NCI-H1092 (cell line): Measurements from ENCODE around the gene TUBB4A.
"Not testable (repeated sequence)": the region's sequence is repeated elsewhere in the genome, so short reads cannot be mapped to it uniquely, and the experiment has no call there.

Source experiments
- DNase-seq: peaks from one replicate; lab custom pipeline; 2025; lab: John Stamatoyannopoulos, UW

Gene TUBB4A

DNA sequence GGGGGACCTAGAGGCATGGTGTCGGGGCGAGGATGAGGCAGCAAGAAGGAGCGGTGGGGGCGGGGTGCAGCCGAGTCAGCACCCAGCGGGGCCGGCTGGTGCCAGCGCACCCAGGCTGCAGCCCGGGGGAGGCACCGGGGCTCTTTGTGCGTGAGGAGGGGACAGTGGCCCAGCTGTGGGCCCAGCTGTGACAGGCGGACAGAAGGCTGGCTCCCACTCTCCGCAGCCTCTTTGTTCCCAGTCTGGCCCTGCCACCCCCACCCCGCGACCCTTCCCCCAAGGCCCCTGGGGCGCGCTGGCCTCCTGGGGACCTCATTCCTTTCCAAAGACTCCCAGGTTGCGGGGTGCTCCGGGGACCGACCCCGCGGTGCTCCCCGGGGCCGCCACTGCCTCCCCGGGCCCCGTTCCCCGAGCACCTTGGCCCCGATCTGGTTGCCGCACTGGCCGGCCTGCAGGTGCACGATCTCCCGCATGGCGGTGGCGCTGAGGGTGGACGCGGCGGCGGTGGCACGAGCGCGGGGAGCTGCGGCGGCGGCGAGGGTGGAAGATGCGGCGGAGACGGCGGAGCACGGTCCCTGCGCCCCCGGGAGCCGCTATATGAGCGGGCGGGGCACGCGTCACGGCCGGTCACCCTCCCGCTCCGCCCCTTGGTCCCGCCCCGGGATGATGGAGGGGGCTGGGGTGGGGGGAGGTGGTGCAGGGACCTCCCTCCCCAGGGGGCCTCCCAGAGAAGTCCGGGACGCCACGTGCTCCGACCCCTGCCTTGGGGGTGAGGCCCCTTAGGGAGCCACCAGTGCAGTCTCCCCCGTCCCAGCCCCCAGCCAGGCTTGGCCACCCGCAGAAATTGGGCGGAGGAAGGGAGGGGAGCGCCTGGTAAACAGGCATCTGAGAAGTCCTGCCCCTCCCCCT, at the start of gene TUBB4A:
Gene TUBB4A (minus strand): TSS at position 570 of the 909 bp plus-strand sequence. CDS start 97 bp downstream, at position 473.
- DNase-seq: no peak

DNA sequence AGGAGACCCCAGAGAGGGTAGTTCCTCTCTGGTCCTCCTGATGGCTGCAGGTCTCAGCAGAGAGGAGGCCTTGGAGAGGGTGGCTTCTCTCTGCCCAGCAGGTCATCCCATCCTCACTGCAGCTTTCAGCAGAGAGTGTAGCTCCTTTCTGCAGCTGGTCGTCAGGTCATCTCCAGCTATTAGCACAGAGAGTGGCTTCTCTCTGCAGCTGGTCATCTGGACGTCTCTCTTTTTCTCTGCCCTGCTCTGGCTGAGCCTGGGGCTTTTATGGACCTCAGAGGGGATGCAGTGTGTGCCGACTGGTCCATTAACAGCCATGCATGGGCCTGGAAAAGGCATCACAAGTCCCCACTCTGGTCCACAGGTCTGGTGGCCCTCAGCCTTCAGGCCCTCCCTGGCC, 49.0 kb upstream of the TUBB4A start:
- no peak for DNase-seq

DNA sequence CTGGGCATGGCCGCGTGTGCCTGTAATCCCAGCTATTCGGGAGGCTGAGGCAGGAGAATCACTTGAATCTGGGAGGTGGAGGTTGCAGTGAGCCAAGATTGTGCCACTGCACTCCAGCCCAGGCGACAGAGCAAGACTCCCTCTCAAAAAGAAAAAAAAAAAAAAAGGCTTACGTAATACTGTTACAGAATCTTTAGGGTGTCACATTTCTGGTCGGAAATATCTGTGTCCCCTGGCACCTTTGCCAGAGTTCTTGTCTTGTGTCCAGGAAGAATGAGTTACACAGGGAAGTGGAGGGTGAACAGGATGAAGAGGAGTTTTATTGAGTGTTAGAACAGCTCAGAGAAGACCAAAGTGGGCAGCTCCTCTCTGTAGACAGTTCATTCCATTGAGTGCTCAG, 48.6 kb upstream of the TUBB4A start:
- not testable (repeated sequence) for DNase-seq

DNA sequence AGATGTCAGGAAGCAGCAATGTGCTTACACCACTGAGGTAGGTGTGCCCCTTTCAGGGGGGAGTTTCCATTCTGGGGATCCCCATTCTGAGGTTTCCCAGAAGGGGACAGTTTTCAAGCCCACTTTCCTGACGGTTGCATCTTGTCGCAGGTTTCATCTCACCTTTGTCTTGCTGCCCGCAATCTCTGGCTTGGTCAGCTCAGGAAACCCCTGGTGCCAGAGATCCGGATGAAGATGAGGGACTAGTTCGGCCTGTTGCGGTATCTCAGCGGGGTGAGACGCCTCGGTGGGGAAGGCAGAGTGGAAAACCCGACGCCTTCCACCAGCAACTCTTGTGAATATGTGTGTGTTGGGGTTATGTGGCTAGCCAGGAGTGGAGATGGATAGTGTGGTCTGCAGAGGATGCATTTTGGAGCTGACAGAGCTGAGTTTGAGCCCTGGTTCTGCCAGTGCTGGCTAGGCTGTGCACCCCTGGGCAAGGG, 41.8 kb upstream of the TUBB4A start:
- no peak for DNase-seq

DNA sequence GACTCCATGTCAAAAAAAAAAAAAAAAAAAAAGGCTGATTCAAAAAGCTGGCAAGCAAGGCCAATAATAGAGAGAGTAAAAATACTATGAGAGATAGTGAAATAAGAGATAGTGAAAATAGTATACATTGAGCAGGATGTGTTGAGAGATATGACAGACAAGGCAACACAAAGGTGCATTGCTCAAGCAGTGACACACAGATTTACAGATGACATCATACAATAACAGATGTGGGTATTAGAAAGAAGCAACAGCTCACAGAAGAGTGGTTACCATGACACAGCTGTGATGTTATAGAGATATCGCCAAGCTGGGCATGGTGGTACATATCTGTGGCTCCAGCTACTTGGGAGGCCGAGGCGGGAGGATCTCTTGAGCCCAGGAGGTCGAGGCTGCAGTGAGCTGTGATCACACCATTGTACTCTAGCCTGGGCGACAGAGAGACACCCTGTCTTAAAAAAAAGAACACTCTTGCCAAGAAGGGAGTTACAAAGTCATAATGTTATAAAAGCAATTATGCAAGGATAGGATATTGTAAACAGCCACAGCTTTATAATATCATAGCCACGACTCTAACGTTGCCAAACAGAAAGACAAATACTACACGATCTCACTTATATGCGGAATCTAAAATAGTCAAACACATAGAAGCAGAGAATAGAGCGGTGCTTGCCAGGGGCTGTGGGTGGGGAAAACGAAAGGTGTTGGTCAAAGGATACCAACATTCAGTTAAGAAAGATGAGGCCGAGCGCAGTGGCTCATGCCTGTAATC, 39.0 kb upstream of the TUBB4A start:
- DNase-seq: no peak

DNA sequence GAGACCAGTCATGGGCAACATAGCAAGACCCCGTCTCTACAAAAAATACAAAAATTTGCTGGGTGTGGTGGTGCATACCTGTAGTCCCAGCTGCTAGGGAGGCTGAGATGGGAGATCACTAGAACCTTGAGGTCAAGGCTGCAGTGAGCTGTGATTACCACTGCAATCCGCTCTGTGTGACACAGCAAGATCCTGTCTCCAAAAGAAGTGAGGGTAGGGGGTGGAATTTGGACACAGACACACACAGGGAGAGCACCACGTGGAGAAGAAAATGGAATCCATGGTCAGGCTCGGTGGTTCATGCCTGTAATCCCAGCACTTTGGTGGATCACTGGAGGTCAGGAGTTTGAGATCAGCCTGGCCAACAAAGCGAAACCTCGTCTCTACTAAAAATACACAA, 37.4 kb upstream of the TUBB4A start:
- no peak for DNase-seq

DNA sequence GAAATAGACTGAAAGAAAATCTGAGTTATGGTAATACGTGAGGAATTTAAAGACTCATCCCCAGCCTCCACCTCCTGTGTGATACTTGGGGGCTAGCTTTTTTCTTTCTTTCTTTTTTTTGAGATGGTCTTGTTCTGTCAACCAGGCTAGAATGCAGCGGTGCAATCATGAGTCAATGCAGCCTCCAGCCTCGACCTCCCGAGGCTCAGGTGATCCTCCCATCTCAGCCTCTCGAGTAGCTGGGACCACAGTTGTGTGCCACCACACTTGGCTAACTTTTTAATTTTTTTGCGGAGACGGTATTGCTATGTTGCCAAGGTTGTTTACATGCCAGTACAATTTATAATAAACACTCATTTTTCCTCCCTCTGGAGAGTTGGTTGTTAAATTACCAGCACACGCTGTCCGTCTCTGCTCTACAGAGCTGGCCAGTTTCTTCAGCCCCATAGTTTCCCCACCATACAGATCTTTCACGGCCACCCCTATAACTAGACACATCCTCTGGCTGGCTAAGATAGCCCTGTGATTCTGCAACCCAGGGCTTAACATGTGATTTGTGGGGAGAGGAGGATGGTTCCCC, 33.5 kb upstream of the TUBB4A start:
- DNase-seq: no peak

DNA sequence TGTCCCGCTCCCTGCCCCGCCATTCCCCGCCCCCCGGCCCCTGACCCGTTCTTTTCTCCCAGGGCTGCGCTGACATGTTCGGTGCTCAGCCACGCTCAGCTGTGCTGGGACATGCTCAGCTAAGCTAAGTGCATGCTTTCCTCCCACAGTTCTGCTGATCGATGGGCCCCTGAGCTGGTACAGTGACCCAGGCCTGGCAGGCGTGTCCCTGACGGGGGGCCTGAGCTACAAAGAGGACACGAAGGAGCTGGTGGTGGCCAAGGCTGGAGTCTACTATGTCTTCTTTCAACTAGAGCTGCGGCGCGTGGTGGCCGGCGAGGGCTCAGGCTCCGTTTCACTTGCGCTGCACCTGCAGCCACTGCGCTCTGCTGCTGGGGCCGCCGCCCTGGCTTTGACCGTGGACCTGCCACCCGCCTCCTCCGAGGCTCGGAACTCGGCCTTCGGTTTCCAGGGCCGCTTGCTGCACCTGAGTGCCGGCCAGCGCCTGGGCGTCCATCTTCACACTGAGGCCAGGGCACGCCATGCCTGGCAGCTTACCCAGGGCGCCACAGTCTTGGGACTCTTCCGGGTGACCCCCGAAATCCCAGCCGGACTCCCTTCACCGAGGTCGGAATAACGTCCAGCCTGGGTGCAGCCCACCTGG, 32.5 kb upstream of the TUBB4A start:
- DNase-seq: no peak

DNA sequence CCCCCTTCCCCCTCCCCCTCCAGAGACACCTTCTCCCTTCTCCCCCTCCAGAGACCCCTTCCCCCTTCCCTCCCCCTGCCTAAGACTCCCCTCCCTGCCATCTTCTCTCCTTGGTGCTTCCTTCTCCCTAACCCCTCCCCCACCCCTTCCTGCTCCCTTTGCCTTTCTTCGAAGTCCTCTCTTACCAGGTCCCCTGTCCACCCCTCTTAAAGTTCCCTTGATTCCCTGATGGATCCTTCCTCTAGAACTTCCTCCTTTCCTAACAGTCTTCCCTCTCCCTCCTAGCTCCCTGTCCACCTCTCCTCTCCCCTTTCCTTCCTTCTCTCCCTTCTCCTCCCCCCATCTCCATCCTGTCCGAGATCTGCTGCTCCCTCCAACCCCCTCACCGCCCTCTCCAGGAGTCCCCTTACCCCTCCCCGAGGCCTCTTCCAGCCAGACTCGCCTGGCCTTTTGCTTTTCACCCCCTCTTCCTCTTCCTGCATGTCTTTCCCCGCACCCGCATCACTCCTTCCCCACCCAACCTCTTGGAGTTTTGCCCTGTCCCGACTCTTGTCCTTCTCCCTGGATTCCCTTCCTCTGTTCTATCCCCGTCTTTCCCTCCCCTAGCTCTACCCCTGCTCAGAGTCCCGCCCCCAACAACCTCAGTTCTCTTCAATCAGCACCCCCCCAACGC, 31.8 kb upstream of the TUBB4A start:
- DNase-seq: no peak

DNA sequence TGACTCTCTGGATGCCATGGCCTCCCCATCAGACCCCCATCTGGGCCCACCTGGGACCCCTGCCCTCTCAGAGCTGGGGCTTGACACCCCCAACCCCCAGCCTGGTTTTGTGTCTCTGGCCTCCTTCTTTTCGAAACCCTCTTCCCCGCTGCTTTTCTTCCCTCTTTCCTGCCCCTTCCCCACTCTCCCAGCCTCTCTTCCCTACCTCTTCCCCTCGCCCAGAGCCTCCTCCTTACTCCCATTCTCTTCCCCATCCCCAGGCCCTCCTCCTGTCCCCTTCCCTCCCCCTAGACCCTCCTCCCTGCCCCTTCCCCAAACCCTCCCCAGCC, 30.9 kb upstream of the TUBB4A start:
- DNase-seq: no peak

DNA sequence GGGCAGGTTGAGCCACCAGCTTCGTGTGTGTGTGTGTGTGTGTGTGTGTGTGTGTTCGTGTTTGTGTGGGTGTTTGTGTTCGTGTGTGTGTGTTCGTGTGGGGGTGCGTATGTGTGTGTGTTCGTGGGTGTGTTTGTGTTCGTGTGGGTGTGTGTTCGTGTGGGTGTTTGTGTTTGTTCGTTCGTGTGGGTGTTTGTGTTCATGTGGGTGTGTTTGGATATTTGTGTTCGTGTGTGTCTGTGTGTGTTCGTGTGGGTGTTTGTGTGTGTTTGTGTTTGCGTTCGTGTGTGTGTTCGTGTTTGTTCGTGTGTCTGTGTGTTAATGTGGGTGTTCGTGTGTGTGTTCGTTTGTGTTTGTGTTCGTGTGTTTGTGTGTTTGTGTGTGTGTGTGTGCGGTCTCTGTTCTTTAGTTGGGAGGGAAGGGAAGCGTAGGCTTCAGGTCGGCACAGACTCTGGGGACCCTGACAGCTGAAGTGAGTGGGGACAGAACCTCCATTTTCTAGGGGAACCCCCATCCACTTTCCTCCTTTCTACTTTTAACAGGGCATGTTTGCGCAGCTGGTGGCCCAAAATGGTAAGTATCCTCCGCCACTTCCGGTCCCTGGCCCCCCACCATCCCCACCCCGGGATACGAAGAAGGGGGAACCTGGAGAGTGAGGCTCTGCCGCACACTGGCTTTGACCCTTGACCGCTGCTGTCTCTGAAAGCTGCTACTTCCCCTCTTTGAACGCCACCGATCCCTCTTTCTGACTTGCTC, 30.3 kb upstream of the TUBB4A start:
- DNase-seq: no peak

DNA sequence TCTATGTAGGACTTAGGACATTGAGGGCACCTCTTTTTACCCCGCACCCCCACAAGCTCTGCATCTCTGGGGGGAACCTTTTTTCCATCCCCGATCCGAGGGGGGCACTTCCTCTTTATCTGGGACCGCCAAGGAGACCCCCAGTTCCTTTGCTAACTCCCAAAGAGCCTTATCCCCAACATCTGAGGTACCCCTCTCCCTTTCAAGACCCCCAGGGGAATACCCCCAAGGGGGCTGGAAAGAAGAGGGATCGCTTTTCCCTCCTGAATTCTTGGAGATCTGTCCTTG, 29.8 kb upstream of the TUBB4A start:
- DNase-seq: no peak

DNA sequence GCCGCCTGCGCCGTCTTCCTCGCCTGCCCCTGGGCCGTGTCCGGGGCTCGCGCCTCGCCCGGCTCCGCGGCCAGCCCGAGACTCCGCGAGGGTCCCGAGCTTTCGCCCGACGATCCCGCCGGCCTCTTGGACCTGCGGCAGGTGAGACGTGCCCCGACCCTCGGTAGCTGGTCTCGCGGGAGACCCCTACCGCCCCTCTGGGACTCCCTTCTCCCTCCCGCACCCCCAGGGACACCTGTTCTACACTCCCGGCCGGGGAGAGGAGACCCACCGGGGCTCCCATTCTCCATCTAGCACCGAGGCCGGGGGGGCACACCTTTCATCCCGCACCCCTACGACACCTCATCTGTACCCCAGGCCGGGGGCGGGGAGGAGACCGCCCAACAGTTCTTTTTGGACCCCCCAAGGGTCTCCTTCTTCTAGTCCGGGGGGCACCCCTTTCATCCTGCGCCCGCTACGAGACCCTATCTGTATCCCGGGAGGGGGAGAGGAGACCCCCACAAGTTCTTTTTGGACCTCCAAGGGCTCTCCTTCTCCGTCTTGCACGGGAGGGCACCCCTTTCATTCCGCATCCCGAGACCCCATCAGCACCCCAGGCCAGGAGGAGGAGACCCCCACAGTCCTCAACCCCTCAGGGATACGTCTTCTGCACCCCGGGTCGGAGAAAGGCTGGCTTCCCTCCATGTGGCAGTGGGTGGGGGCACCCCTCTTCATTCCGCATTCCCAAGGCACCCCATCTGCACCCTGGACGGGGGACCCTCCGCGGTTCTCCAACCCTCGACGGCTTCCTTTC, 29.2 kb upstream of the TUBB4A start:
- DNase-seq: no peak

DNA sequence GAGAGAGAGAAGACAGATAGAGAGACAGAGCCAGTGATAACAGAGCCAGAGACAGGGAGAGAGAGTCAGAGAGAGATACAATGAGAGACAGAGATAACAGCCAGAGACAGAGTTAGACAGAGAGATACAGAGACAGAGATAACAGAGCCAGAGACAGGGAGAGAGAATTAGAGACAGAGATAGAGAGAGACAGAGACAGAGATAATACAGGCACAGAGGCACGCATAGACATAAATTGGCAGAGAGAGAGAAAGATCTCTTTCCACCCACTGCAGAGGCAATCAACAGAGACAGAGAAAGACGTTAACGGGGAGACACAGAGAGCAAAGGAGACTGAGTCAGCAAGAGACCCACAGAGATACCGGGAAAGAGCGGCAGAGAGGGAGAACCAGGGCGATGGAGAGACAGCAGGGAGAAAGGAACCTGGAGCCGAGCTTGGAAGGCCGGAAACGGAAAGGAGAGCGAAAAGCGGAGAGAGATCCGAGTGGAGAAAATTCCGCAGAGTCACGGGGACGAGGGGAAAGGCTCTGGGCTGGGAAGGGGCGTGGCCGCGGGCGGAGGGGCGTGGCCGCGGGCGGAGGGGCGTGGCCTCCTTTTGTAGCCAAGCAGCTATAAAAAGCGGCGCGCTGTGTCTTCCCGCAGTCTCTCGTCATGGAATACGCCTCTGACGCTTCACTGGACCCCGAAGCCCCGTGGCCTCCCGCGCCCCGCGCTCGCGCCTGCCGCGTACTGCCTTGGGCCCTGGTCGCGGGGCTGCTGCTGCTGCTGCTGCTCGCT, 28.5 kb upstream of the TUBB4A start, which contains the start of gene TNFSF9:
Gene TNFSF9 (plus strand): TSS at position 641 of the 777 bp plus-strand sequence. CDS start 11 bp downstream, at position 652.
- DNase-seq: peak; percentile 39

DNA sequence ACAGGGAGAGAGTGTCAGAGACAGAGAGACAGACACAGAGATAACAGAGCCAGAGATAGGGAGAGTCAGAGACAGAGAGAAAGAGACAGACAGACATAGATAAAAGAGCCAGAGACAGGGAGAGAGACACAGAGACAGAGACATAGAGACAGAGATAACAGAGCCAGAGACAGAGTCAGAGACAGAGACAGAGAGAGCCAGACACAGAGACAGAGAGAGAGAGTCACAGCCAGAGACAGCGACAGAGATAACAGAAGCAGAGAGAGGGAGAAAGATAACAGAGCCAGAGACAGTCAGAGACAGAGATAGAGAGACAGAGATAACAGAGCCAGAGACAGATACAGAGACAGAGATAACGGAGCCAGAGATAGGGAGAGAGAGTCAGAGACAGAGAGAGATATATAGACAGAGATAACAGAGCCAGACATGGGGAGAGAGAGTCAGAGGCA, 27.9 kb upstream of the TUBB4A start:
- no peak for DNase-seq

DNA sequence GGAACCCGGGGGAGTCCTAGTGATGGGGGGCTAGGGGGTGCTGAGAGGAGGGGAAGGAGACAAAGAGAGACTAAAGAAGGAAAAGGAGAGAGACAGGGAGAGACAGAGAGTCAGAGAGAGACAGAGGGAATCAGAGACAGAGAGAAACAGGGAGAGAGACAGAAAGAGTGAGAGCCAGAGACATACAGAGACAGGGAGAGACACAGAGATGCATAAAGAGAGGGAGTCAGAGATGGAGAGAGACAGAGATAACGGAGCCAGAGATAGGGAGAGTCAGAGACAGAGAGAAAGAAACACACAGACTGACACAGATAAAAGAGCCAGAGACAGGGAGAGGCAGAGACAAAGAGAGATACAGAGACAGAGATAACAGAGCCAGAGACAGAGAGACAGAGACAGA, 27.2 kb upstream of the TUBB4A start:
- DNase-seq: no peak

DNA sequence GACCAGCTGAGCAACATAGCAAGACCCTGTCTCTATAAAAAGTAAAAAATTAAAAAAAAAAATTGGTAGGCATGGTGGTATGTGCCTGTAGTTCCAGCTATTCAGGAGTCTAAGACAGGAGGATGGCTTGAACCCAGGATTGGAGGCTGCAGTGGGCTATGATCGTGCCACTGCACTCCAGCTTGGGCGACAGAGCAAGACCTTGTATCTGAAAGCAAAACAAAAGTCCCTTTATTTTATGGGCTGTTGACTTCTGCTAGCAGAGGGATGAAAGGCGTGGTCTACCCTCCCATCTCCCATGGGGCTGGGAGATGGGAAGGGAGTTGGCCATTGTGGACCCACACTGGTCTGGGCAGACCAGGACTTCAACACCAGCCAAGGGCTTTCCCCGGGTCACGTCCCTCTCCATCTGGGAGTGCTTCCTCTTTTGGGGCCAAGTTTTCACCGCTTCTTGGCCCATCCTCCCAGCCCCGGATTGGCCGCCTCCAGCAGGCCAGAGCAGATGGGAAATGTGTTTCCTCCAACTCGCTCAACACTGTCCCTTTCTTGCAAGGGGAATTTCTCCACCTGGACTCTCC, 26.5 kb upstream of the TUBB4A start:
- no peak for DNase-seq

DNA sequence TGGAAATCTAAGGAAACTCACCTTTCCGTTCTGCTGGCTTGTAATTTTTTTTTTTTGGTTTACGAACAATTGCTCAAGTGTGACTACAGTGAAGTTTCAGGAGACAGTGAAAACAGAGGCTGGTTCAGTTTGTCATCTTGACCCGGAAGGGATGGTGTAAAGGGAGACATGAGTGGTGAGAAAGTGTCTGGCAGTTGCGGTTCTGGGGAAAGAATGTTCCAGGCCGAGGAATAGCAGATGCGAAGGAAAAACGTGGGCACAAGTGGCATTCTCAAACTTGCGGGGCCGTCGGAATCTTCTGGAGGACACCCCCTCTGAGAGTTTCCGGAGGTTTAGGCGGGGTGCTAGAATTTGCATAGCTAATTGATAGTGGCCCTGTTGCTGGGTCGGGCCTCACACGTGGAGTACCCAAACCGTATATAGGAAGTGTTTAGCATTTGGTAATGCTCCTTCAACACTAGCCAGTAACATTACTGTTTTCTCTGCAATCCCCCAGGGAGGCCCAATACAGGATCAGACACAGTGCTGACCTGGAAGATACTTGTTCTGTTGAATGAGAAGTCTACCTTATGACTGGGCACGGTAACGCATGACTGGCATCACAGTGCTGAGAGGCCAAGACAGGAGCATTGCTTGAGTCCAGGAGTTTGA, 25.9 kb upstream of the TUBB4A start:
- no peak for DNase-seq
